ENCODE measurements around the gene BTBD16. TPM values are rescaled to one million over a fixed set of nuclear protein-coding genes. Genes with fewer than 3 reads are reported as not detected.

BTBD16 gene
- total RNA-seq, 1 experiment from 2014 or later: 0.35 TPM

DNA sequence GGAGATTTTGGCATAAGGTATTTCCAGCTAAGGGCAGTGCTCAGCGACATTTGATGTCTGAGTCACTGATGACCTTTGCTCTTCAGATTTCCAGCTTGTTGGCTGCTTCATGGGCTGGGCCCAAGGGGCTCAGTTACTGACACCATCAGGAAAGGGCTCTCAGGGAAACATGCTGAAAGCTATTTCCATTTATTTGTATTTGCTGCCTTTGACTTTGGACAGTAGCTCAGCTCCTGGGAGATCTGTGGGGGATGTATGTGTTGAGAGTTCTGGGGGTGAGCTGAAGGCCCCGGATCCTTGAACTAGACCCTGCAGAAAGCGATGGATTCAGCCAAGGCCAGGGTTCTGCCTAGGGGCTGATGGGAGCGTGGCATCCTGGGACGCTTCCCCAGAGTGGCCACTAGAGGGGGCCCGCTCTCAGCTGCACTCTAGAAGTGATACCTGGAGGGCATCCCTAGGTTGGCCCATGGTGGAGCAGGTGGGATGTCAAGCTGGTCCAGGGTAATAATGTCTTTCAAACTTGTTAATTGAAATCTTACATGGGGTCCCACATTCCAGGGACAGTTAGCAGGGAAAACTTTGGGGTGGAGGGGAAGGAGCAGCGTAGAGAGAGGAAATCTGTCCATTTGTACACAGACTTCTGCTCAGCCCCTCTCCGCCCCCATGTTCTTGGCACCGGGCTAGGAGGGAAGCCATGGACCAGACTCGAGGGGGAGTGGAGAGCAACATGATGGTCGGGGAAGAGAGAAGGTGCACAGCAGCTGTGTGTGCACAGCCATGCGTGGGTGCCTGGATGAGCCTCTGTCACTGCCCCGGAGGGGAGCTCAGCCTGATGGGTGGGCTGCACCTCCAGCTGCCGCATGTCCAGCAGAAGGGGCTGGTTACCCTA, 3.0 kb upstream of the BTBD16 start:
- no peak overlapping the region for H3K4me3 Mint-ChIP-seq (ENCODE audit: low read depth, unreplicated experiment)
- CTCF ChIA-PET: no interaction called here
- intact Hi-C loops (cut with micrococcal nuclease; ENCODE audit: unreplicated experiment): loop anchor here (10.0 kb wide), 1 partner anchor 123 kb away; no protein-coding TSS in a partner anchor
- no peaks in the 10 kb centered on the region for H3K9me3 Mint-ChIP-seq (ENCODE audit: low read depth, unreplicated experiment)
- no peak overlapping the region for H3K27ac Mint-ChIP-seq (ENCODE audit: unreplicated experiment)
- DNase-seq: peak; percentile 61
- no TSS peak for BruUV-seq (replicated peaks)
- no peaks in the 10 kb centered on the region for H3K27me3 Mint-ChIP-seq (ENCODE audit: unreplicated experiment)
- TF ChIP-seq, protein P1, sequence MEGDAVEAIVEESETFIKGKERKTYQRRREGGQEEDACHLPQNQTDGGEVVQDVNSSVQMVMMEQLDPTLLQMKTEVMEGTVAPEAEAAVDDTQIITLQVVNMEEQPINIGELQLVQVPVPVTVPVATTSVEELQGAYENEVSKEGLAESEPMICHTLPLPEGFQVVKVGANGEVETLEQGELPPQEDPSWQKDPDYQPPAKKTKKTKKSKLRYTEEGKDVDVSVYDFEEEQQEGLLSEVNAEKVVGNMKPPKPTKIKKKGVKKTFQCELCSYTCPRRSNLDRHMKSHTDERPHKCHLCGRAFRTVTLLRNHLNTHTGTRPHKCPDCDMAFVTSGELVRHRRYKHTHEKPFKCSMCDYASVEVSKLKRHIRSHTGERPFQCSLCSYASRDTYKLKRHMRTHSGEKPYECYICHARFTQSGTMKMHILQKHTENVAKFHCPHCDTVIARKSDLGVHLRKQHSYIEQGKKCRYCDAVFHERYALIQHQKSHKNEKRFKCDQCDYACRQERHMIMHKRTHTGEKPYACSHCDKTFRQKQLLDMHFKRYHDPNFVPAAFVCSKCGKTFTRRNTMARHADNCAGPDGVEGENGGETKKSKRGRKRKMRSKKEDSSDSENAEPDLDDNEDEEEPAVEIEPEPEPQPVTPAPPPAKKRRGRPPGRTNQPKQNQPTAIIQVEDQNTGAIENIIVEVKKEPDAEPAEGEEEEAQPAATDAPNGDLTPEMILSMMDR (IDR thresholded peaks at IDR 0.05; ENCODE audit: unreplicated experiment): peak; percentile 80
- H3K4me1 Mint-ChIP-seq (ENCODE audit: low read depth, unreplicated experiment): peaks cover 42% of the 10 kb centered on the region
- peaks cover 6% of the 10 kb centered on the region for H3K36me3 Mint-ChIP-seq (ENCODE audit: insufficient read depth, unreplicated experiment)

DNA sequence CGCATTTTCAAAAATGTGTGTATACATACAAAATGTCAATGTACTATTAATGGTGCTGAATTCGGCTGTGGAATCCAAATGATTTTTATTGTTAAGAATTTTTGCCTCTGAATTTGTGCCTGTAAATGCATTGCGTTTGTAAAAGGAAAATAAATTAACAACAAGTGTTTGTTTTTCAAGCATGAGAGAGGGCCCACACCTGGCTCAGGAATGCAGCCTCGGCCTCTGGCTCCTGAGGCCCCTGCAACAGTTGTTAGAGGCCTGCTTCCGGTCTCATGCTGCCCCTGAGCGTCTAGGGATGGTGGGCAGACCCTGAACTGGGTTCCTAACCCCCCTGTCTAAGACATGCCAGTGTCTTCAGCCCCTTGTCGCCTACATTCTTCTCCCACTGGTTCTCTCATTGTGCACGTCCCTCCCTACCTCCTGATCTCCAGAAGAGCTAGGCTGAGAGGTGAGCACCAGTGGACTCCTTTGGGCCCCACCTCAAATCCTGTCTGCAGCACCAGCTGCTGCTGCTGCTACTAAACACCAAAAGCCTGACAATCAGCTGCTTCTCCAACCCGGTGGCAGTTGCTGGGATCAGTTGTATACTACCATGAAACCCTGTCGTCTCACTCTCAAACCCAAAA, 1.9 kb upstream of the BTBD16 start:
- no TSS peak for BruUV-seq (replicated peaks)
- CTCF ChIA-PET: no interaction called here
- Mint-ChIP-seq H3K36me3 (ENCODE audit: insufficient read depth, unreplicated experiment) (peaks cover 6% of the 10 kb centered on the region), H3K4me3 (ENCODE audit: low read depth, unreplicated experiment) (no peak overlapping the region), H3K9me3 (ENCODE audit: low read depth, unreplicated experiment) (no peaks in the 10 kb centered on the region), H3K4me1 (ENCODE audit: low read depth, unreplicated experiment) (peaks cover 32% of the 10 kb centered on the region), H3K27me3 (ENCODE audit: unreplicated experiment) (no peaks in the 10 kb centered on the region), H3K27ac (ENCODE audit: unreplicated experiment) (no peak overlapping the region)
- no peak for DNase-seq
- TF ChIP-seq, protein P1 (IDR thresholded peaks at IDR 0.05; ENCODE audit: unreplicated experiment): no peak
- intact Hi-C loops (cut with micrococcal nuclease; ENCODE audit: unreplicated experiment): loop anchor here (10.0 kb wide), 1 partner anchor 124 kb away; no protein-coding TSS in a partner anchor

DNA sequence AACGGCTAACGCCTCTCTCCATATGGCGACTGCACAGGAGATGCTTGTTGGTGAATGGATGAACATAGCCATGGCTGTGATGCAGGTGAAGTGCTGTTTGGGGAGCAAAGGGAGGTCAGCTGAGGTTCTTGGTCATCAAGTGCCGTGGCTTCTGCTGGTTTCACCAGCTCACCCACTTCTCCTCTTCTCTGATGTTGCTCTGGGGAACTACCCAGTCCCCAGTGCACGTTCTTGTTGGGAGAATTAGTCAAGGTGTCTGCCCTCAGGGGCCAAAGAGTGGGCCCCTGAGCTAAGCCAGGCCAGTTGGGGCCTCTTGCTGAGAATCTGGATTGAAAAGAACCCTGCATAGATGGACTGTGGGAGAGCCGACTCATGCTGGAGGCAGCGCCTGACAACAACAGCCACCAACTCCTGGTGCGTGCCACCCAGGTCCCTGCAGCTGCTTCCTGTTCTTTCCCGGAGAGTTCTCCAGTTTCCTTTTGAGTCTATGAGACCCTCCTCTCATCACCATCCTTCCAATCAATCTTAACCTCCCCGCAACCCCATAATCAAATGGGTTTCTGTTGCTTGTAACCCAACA, 3.0 kb downstream of the BTBD16 start:
- TF ChIP-seq, protein P1 (IDR thresholded peaks at IDR 0.05; ENCODE audit: unreplicated experiment): no peak
- BruUV-seq (replicated peaks): no TSS peak
- Mint-ChIP-seq H3K4me1 (ENCODE audit: low read depth, unreplicated experiment) (no peaks in the 10 kb centered on the region), H3K27me3 (ENCODE audit: unreplicated experiment) (no peaks in the 10 kb centered on the region), H3K9me3 (ENCODE audit: low read depth, unreplicated experiment) (no peaks in the 10 kb centered on the region), H3K4me3 (ENCODE audit: low read depth, unreplicated experiment) (no peak overlapping the region), H3K36me3 (ENCODE audit: insufficient read depth, unreplicated experiment) (no peaks in the 10 kb centered on the region), H3K27ac (ENCODE audit: unreplicated experiment) (no peak overlapping the region)
- DNase-seq: no peak
- intact Hi-C loops (cut with micrococcal nuclease; ENCODE audit: unreplicated experiment): loop anchor here (10.0 kb wide), 1 partner anchor 431 kb away; no protein-coding TSS in a partner anchor
- CTCF ChIA-PET: no interaction called here

DNA sequence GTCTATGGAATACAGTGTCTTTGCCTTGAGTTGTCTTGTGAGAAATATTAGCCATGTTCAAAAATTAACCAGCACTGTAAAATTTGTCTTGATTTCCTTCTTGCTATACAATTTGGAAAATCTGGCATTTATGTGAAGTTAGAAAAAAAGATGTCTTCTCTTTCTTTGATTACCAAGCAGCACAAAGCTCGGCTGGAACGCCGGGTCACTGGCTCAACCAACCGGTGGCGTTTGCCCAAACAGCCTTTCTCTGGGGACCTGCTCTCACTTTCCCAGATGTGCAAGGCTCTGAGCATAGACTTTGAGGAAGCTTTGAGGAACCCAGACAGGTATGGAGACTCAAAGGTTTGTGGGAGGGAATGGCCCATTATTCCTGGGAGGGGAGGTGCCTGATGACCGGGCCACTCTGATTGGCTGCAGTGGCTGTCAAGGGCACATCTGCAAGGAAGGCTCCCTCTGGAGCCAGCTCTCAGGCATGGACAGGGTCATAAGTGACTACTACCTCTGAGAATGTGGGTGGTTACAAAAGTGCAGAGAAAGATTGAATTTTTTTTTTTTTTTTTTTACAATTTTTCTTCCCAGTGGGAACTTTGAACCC, 5.6 kb downstream of the BTBD16 start:
- DNase-seq: no peak

More for the DNA sequence above, 5.6 kb downstream of the BTBD16 start:
- no peaks in the 10 kb centered on the region for H3K9me3 Mint-ChIP-seq (ENCODE audit: low read depth, unreplicated experiment)
- H3K27ac Mint-ChIP-seq (ENCODE audit: unreplicated experiment): no peak overlapping the region
- H3K4me3 Mint-ChIP-seq (ENCODE audit: low read depth, unreplicated experiment): no peak overlapping the region
- BruUV-seq (replicated peaks): no TSS peak
- no peaks in the 10 kb centered on the region for H3K36me3 Mint-ChIP-seq (ENCODE audit: insufficient read depth, unreplicated experiment)
- intact Hi-C loops (cut with micrococcal nuclease; ENCODE audit: unreplicated experiment): loop anchor here (10.0 kb wide), 1 partner anchor 428 kb away; no protein-coding TSS in a partner anchor
- CTCF ChIA-PET: no interaction called here
- TF ChIP-seq, protein P1 (IDR thresholded peaks at IDR 0.05; ENCODE audit: unreplicated experiment): no peak
- H3K4me1 Mint-ChIP-seq (ENCODE audit: low read depth, unreplicated experiment): no peaks in the 10 kb centered on the region
- no peaks in the 10 kb centered on the region for H3K27me3 Mint-ChIP-seq (ENCODE audit: unreplicated experiment)

Data from Calu3 (cell line).